SK-N-SH (cell line): ENCODE measurements around the gene NTM. TPM values are rescaled to one million over a fixed set of nuclear protein-coding genes. Genes with fewer than 3 reads are reported as not detected.

Experiments used
- CTCF ChIA-PET: fragments of 300-600, 350-600 bp; formaldehyde crosslinking; extraction: SDS; loops from one replicate; lab custom pipeline; 2021; lab: Yijun Ruan, JAX
- POLR2A ChIA-PET: fragments of 350-600 bp; sonication (Branson Sonifier 250); formaldehyde crosslinking; extraction: SDS; loops from one replicate; lab custom pipeline; 2020; ENCODE audit warnings: antibody characterized with exemption, inconsistent platforms; lab: Yijun Ruan, JAX
- DNase-seq: peaks from one replicate; pipeline ENCODE4 v3.0.0; 2012
- H2AFZ ChIP-seq: fragments of 200-600 bp; sonication (generic); 2 replicates; pipeline ENCODE4 v1.8.1; 2016; ENCODE audit warnings: antibody characterized with exemption, mild to moderate bottlenecking, low read depth
- H3F3A ChIP-seq: fragments of 200-600 bp; sonication (generic); replicated peaks from 2 replicates; pipeline ENCODE3; 2016; ENCODE audit warnings: antibody characterized with exemption, mild to moderate bottlenecking; ENCODE audit not compliant: insufficient read depth
- H3K27ac ChIP-seq, 2 experiments: fragments of 200-500 bp in 1 of 2; fragments of 200-600 bp in 1 of 2; sonication (Bioruptor generic) in 1 of 2; sonication (generic), shearing (Covaris generic) in 1 of 2; 2 replicates each; pipeline versions ENCODE4 v1.5.1 to v1.6.1; 2014 to 2016; ENCODE audit warnings: low read depth in 2 of 2, inconsistent platforms in 1 of 2, low read length in 1 of 2, mild to moderate bottlenecking in 1 of 2, mixed read lengths in 1 of 2
- H3K27me3 ChIP-seq: fragments of 200-600 bp; sonication (generic), shearing (Covaris generic); 2 replicates; pipeline ENCODE4 v1.6.1; 2016; ENCODE audit warnings: mixed run types; ENCODE audit not compliant: insufficient read depth
- H3K36me3 ChIP-seq, 2 experiments: fragments of 200-500 bp in 1 of 2; fragments of 200-600 bp in 1 of 2; sonication (Bioruptor generic) in 1 of 2; sonication (generic) in 1 of 2; replicated peaks in 1 of 2; 2 replicates each; pipeline versions ENCODE3 to v1.5.1; 2014 to 2016; ENCODE audit warnings: low read length in 1 of 2, mild to moderate bottlenecking in 1 of 2; ENCODE audit not compliant: insufficient read depth in 2 of 2, control insufficient read depth in 1 of 2
- H3K4me1 ChIP-seq, 2 experiments: fragments of 200-500 bp in 1 of 2; fragments of 200-600 bp in 1 of 2; sonication (Bioruptor generic) in 1 of 2; sonication (generic), shearing (Covaris generic) in 1 of 2; 2 replicates each; pipeline versions ENCODE4 v1.5.1 to v1.6.1; 2014 to 2016; ENCODE audit warnings: low read depth in 1 of 2, low read length in 1 of 2, mixed run types in 1 of 2; ENCODE audit not compliant: insufficient read depth in 2 of 2, control insufficient read depth in 1 of 2
- H3K4me2 ChIP-seq: fragments of 200-600 bp; sonication (generic), shearing (Covaris generic); 2 replicates; pipeline ENCODE4 v1.6.1; 2017; ENCODE audit warnings: mixed run types
- H3K4me3 ChIP-seq, 2 experiments: fragments of 200-500 bp in 1 of 2; fragments of 200-600 bp in 1 of 2; sonication (Bioruptor generic) in 1 of 2; sonication (generic), shearing (Covaris generic) in 1 of 2; 2 replicates each; pipeline versions ENCODE4 v1.5.1 to v1.8.1; 2014 to 2016; ENCODE audit warnings: low read depth in 2 of 2, inconsistent platforms in 1 of 2, low read length in 1 of 2, mild to moderate bottlenecking in 1 of 2, mixed read lengths in 1 of 2, moderate library complexity in 1 of 2
- H3K79me2 ChIP-seq: fragments of 200-600 bp; sonication (generic); 2 replicates; pipeline ENCODE4 v1.8.1; 2017; ENCODE audit warnings: mild to moderate bottlenecking; ENCODE audit not compliant: insufficient read depth
- H3K9ac ChIP-seq: fragments of 200-600 bp; sonication (generic); 2 replicates; pipeline ENCODE4 v1.6.1; 2017; ENCODE audit warnings: mixed run types
- H3K9me2 ChIP-seq: fragments of 200-600 bp; sonication (generic); 2 replicates; pipeline ENCODE4 v1.6.1; 2017; ENCODE audit warnings: mixed run types
- H3K9me3 ChIP-seq: fragments of 200-600 bp; sonication (generic); 2 replicates; pipeline ENCODE4 v1.6.1; 2017; ENCODE audit warnings: mixed run types, mild to moderate bottlenecking, moderate library complexity
- H4K20me1 ChIP-seq: fragments of 200-600 bp; sonication (generic); 2 replicates; pipeline ENCODE4 v1.6.1; 2017; ENCODE audit warnings: mild to moderate bottlenecking, mixed run types; ENCODE audit not compliant: insufficient read depth
- CHD2 ChIP-seq: fragments of 150-350 bp; IDR thresholded peaks from 2 replicates; pipeline ENCODE4 v1.6.1; 2018; ENCODE audit warnings: low read length; ENCODE audit not compliant: partially characterized antibody
- FOSL2 ChIP-seq: IDR thresholded peaks from 2 replicates; pipeline ENCODE4 v1.4.0; 2012; ENCODE audit warnings: low read depth, mild to moderate bottlenecking, moderate library complexity, borderline replicate concordance
- FOXJ3 ChIP-seq: sonication (generic); formaldehyde crosslinking; IDR thresholded peaks from 2 replicates; pipeline ENCODE4 v1.5.1; 2020; ENCODE audit warnings: mild to moderate bottlenecking, missing genetic modification reagents
- FOXM1 ChIP-seq: IDR thresholded peaks from 2 replicates; pipeline ENCODE4 v1.4.0; 2012; ENCODE audit warnings: low read depth, mild to moderate bottlenecking
- GABPA ChIP-seq: IDR thresholded peaks from 2 replicates; pipeline ENCODE4 v1.4.0; 2012; ENCODE audit warnings: low read depth, mild to moderate bottlenecking
- MAX ChIP-seq: IDR thresholded peaks from 2 replicates; pipeline ENCODE4 v1.4.0; 2012; ENCODE audit warnings: low read depth
- MEF2A ChIP-seq: IDR thresholded peaks from 2 replicates; pipeline ENCODE4 v1.4.0; 2012; ENCODE audit warnings: low read depth, borderline replicate concordance
- MXI1 ChIP-seq: IDR thresholded peaks from 2 replicates; pipeline ENCODE4 v1.6.1; 2012; ENCODE audit warnings: mild to moderate bottlenecking, low read depth, low read length, improper control_type of control experiment
- NFIC ChIP-seq: IDR thresholded peaks from 2 replicates; pipeline ENCODE4 v1.4.0; 2012; ENCODE audit warnings: borderline replicate concordance
- RAD21 ChIP-seq: IDR thresholded peaks from 2 replicates; pipeline ENCODE4 v1.6.1; 2012; ENCODE audit warnings: mild to moderate bottlenecking, low read length
- RXRA ChIP-seq: IDR thresholded peaks from 2 replicates; pipeline ENCODE4 v1.4.0; 2012; ENCODE audit warnings: low read depth, mild to moderate bottlenecking, borderline replicate concordance
- SIN3A ChIP-seq: IDR thresholded peaks from 2 replicates; pipeline ENCODE4 v1.6.1; 2012; ENCODE audit warnings: low read depth, mild to moderate bottlenecking, low read length, moderate library complexity, borderline replicate concordance
- SMC3 ChIP-seq: IDR thresholded peaks from 2 replicates; pipeline ENCODE4 v1.6.1; 2012; ENCODE audit warnings: low read depth, low read length, improper control_type of control experiment
- TAF1 ChIP-seq: IDR thresholded peaks from 2 replicates; pipeline ENCODE4 v1.6.1; 2012; ENCODE audit warnings: low read depth, mild to moderate bottlenecking, low read length, moderate library complexity, borderline replicate concordance
- USF1 ChIP-seq: IDR thresholded peaks from 2 replicates; pipeline ENCODE4 v1.4.0; 2012; ENCODE audit warnings: low read depth, borderline replicate concordance
- USF2 ChIP-seq: fragments of 150-350 bp; IDR thresholded peaks from 2 replicates; pipeline ENCODE4 v1.6.1; 2017; ENCODE audit warnings: antibody characterized with exemption, low read length, low read depth, borderline replicate concordance
- WGBS: methylation state at CpG from one replicate; pipeline ENCODE4 v1.1.6; 2017; ENCODE audit warnings: low lambda C conversion rate; 5-methylcytosine and 5-hydroxymethylcytosine counted together
- polyA plus RNA-seq, 3 experiments: library from polyadenylated mRNA; depleted of rRNA; stranded (reverse); fragments of >200 nt; gene quantifications; 2 replicates each; pipeline ENCODE4 v1.2.3, GENCODE V29; 2012

Gene NTM
- polyA plus RNA-seq, 1 of the 3 experiments (the other 2 are of a cell fraction): 20.0 TPM

GRCh38 chr11:132208477-132209055, 838.2 kb downstream of the NTM start:
- no peak overlapping the region for H3K4me2 ChIP-seq
- ChIA-PET CTCF (interaction anchor here (0.9 kb wide), 1 partner anchor 11 kb away, joined by 3 read pairs; no protein-coding TSS in a partner anchor), POLR2A (no interaction called here)
- no peaks in the 10 kb centered on the region for H4K20me1 ChIP-seq
- no peak for DNase-seq
- no peaks in the 10 kb centered on the region for H3K9me2 ChIP-seq
- WGBS: 54% methylated on average over 6 of the region's 6 CpGs
- H3K27ac ChIP-seq: no peak overlapping the region
- no peak overlapping the region for H3K9ac ChIP-seq
- H3K79me2 ChIP-seq: no peaks in the 10 kb centered on the region
- H3K9me3 ChIP-seq: no peaks in the 10 kb centered on the region
- no peak overlapping the region for H2AFZ ChIP-seq
- H3K4me1 ChIP-seq: no peaks in the 10 kb centered on the region
- H3F3A ChIP-seq: no peaks in the 10 kb centered on the region
- H3K36me3 ChIP-seq: no peaks in the 10 kb centered on the region
- no peak for TF ChIP-seq SIN3A
- TF ChIP-seq NFIC: no peak
- TF ChIP-seq MEF2A: no peak
- TF ChIP-seq USF1: no peak
- no peak for TF ChIP-seq SMC3
- no peak for TF ChIP-seq RXRA
- TF ChIP-seq CHD2: no peak
- no peak for TF ChIP-seq RAD21
- TF ChIP-seq FOXM1: no peak
- TF ChIP-seq GABPA: no peak
- no peak for TF ChIP-seq MXI1
- H3K27me3 ChIP-seq: no peaks in the 10 kb centered on the region
- H3K4me3 ChIP-seq: no peak overlapping the region

GRCh38 chr11:132211479-132211878, 841.1 kb downstream of the NTM start:
- CTCF ChIA-PET: interaction anchor here (1.1 kb wide), 1 partner anchor 84 kb away, joined by 3 read pairs; no protein-coding TSS in a partner anchor

More at GRCh38 chr11:132211479-132211878, 841.1 kb downstream of the NTM start:
- H3F3A ChIP-seq: no peaks in the 10 kb centered on the region
- no peak for TF ChIP-seq SIN3A
- no peak for TF ChIP-seq FOXJ3 (CRISPR knock-in tag)
- TF ChIP-seq MEF2A: no peak
- TF ChIP-seq MAX: no peak
- no peak for TF ChIP-seq FOSL2
- TF ChIP-seq TAF1: no peak
- no peak for TF ChIP-seq USF2
- WGBS: 29% methylated on average over 3 of the region's 3 CpGs
- no peaks in the 10 kb centered on the region for H3K9me3 ChIP-seq
- no peaks in the 10 kb centered on the region for H3K27me3 ChIP-seq
- H3K4me2 ChIP-seq: no peak overlapping the region
- H3K4me1 ChIP-seq: no peaks in the 10 kb centered on the region
- H3K27ac ChIP-seq: no peak overlapping the region
- POLR2A ChIA-PET: no interaction called here
- H4K20me1 ChIP-seq: no peaks in the 10 kb centered on the region
- no peak for DNase-seq
- H3K36me3 ChIP-seq: no peaks in the 10 kb centered on the region
- H3K9ac ChIP-seq: no peak overlapping the region
- H3K4me3 ChIP-seq: no peak overlapping the region
- no peaks in the 10 kb centered on the region for H3K9me2 ChIP-seq
- H3K79me2 ChIP-seq: no peaks in the 10 kb centered on the region
- no peak overlapping the region for H2AFZ ChIP-seq
